ENCODE measurements around the gene CHD3. TPM values are rescaled to one million over a fixed set of nuclear protein-coding genes. Genes with fewer than 3 reads are reported as not detected.

CHD3 gene
- total and polyA plus RNA-seq, 2 of the 13 experiments (the other 11 are each of a cell fraction or from before 2014, with no cell fraction given) = 2.7 to 3.7 TPM

DNA sequence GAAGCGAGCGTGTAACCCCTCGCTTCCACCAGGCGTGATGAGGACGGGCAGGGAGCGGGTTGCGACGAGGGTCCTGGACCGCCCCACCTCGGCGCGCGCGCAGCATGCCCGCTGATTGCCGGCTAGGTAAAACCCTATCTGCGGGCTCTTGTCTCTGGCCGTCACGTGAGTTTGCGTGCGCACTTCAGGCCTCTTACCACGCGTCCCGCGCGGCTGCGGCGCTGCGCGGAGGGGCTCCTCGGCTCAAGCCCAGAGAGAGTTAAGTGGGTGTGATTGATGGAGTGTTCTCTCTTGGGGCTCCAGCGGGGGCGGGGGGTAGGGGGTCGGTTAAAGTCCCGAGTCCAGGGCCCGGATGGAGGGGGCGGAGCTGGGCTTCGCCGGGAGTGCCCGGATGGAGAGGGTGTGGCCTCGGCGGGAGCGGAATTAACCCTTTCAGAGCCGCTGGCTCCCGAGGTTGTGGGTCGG lies 46.6 kb upstream of the CHD3 start:
- no peak overlapping the region for H2AFZ ChIP-seq (ENCODE audit: low read length)
- peaks cover 13 to 15% of the 10 kb centered on the region in 2 experiments; a peak in 4 of 5 replicates for H3K36me3 ChIP-seq (replicated peaks in 1 of 2; ENCODE audit: control insufficient read depth in 1 of 2, insufficient read depth in 2 of 2, low read length in 2 of 2)
- WGBS (ENCODE audit: low lambda C conversion rate) = 0% methylated on average over 6 of the region's 46 CpGs
- ChIA-PET CTCF (ENCODE audit: low intra/inter-chr PET ratio, low total read pairs) (interaction anchor here (0.8 kb wide), 1 partner anchor 19 kb away, joined by 3 read pairs; no protein-coding TSS in a partner anchor), POLR2A (interaction anchor here (0.8 to 6.4 kb wide), 12 partner anchors 8 to 439 kb away, joined by 3 to 159 read pairs (median 4); partner anchors contain the start of genes CNTROB, CYB5D1, KDM6B and MPDU1)
- H3K27me3 ChIP-seq (ENCODE audit: control insufficient read depth in 1 of 2, insufficient read depth in 2 of 2, low read length in 2 of 2) = peaks cover 0 to 3% of the 10 kb centered on the region in 2 experiments; a peak in 1 of 5 replicates
- no peaks in the 10 kb centered on the region for H3K9me3 ChIP-seq (ENCODE audit: low read length)
- H3K27ac ChIP-seq (ENCODE audit: extremely low read length, insufficient read depth, low read length) = peak overlapping the region; percentile 97
- H3K4me2 ChIP-seq (ENCODE audit: low read depth, low read length) = peak overlapping the region; percentile 99
- in situ Hi-C loops (cut with HindIII; ENCODE audit: extremely low pct_ligation_motif_present, low pct_unique_long_range_greater_than_20kb) = loop anchor here (10.0 kb wide), 1 partner anchor 267 kb away; the partner anchor contains the start of gene CD68
- peaks cover 26% of the 10 kb centered on the region for H4K20me1 ChIP-seq (ENCODE audit: insufficient read depth, low read length)
- H3K4me1 ChIP-seq (ENCODE audit: insufficient read depth, low read length) = peaks cover 49% of the 10 kb centered on the region
- peak; percentile 80 for DNase-seq (ENCODE audit: low spot score)
- peaks cover 61% of the 10 kb centered on the region for H3K79me2 ChIP-seq (ENCODE audit: insufficient read depth, low read length)
- BruUV-seq (replicated peaks) = no TSS peak
- ATAC-seq = peak; percentile 30
- intact Hi-C loops (cut with micrococcal nuclease; ENCODE audit: unreplicated experiment) = loop anchor here (5.0 kb wide), 1 partner anchor 200 kb away; no protein-coding TSS in a partner anchor
- FAIRE-seq = peak; percentile 53
- H3K9ac ChIP-seq (ENCODE audit: insufficient read depth, low read depth, low read length) = peak overlapping the region; percentile 96
- peak overlapping the region; percentile 83 to 95 (median 86) for H3K4me3 ChIP-seq (replicated peaks in 1 of 3; ENCODE audit: insufficient read depth in 1 of 3, low read depth in 2 of 3, low read length in 3 of 3)
- TF ChIP-seq ZNF709 (CRISPR knock-in tag; IDR thresholded peaks at IDR 0.05) (no peak), MAZ (IDR thresholded peaks at IDR 0.05; ENCODE audit: borderline replicate concordance, low read depth, low read length) (peak; percentile 35; the same call in 1 of the 2 replicates), MAZ (CRISPR knock-in tag; IDR thresholded peaks at IDR 0.05; ENCODE audit: low read depth) (peak; percentile 76; the same call in 1 of the 2 replicates), CAMTA2 (CRISPR knock-in tag; IDR thresholded peaks at IDR 0.05; ENCODE audit: borderline replicate concordance) (no peak), TBP (CRISPR knock-in tag; IDR thresholded peaks at IDR 0.05) (no peak), TSC22D2 (CRISPR knock-in tag; IDR thresholded peaks at IDR 0.05; ENCODE audit: borderline replicate concordance) (no peak), SETDB1 (CRISPR knock-in tag; IDR thresholded peaks at IDR 0.05; ENCODE audit: borderline replicate concordance) (no peak)
- TF ChIP-seq, protein P1, sequence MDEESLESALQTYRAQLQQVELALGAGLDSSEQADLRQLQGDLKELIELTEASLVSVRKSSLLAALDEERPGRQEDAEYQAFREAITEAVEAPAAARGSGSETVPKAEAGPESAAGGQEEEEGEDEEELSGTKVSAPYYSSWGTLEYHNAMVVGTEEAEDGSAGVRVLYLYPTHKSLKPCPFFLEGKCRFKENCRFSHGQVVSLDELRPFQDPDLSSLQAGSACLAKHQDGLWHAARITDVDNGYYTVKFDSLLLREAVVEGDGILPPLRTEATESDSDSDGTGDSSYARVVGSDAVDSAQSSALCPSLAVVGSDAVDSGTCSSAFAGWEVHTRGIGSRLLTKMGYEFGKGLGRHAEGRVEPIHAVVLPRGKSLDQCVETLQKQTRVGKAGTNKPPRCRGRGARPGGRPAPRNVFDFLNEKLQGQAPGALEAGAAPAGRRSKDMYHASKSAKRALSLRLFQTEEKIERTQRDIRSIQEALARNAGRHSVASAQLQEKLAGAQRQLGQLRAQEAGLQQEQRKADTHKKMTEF (CRISPR knock-in tag; IDR thresholded peaks at IDR 0.05) = peak; percentile 39; the same call in 1 of the 2 replicates
- TF ChIP-seq, protein P2, sequence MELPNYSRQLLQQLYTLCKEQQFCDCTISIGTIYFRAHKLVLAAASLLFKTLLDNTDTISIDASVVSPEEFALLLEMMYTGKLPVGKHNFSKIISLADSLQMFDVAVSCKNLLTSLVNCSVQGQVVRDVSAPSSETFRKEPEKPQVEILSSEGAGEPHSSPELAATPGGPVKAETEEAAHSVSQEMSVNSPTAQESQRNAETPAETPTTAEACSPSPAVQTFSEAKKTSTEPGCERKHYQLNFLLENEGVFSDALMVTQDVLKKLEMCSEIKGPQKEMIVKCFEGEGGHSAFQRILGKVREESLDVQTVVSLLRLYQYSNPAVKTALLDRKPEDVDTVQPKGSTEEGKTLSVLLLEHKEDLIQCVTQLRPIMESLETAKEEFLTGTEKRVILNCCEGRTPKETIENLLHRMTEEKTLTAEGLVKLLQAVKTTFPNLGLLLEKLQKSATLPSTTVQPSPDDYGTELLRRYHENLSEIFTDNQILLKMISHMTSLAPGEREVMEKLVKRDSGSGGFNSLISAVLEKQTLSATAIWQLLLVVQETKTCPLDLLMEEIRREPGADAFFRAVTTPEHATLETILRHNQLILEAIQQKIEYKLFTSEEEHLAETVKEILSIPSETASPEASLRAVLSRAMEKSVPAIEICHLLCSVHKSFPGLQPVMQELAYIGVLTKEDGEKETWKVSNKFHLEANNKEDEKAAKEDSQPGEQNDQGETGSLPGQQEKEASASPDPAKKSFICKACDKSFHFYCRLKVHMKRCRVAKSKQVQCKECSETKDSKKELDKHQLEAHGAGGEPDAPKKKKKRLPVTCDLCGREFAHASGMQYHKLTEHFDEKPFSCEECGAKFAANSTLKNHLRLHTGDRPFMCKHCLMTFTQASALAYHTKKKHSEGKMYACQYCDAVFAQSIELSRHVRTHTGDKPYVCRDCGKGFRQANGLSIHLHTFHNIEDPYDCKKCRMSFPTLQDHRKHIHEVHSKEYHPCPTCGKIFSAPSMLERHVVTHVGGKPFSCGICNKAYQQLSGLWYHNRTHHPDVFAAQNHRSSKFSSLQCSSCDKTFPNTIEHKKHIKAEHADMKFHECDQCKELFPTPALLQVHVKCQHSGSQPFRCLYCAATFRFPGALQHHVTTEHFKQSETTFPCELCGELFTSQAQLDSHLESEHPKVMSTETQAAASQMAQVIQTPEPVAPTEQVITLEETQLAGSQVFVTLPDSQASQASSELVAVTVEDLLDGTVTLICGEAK (IDR thresholded peaks at IDR 0.05) = no peak
- TF ChIP-seq, protein P2 (CRISPR knock-in tag; IDR thresholded peaks at IDR 0.05) = 0 out of 2 replicates have a peak, but pooled peaks have one; percentile 36
- TF ChIP-seq, protein P3, sequence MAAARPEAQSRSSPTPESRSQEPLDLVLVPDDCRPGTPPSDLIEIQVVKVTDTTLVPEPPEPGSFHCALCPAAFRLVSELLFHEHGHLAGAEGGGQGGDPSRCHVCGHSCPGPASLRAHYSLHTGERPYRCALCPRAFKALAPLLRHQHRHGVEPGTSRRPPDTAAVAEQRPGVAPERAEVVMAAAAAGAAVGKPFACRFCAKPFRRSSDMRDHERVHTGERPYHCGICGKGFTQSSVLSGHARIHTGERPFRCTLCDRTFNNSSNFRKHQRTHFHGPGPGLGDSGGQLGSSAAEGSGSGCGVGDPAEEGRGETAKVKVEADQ (CRISPR knock-in tag; IDR thresholded peaks at IDR 0.05; ENCODE audit: borderline replicate concordance) = no peak
- TF ChIP-seq, protein P4, sequence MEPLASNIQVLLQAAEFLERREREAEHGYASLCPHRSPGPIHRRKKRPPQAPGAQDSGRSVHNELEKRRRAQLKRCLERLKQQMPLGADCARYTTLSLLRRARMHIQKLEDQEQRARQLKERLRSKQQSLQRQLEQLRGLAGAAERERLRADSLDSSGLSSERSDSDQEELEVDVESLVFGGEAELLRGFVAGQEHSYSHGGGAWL (CRISPR knock-in tag; IDR thresholded peaks at IDR 0.05) = no peak
